CD4-positive, alpha-beta memory T cell (primary cell): ENCODE results near the gene GYG2. TPM values are rescaled to one million over a fixed set of nuclear protein-coding genes. Genes with fewer than 3 reads are reported as not detected.
A peak's percentile ranks its signal among the peaks of the same experiment; 100 is the strongest.
"Not testable (repeated sequence)": the region's sequence is repeated elsewhere in the genome, so short reads cannot be mapped to it uniquely, and the experiment has no call there.

ENCODE experiments used
- CTCF ChIA-PET: fragments of 350-600 bp; sonication (Branson Sonifier 250); formaldehyde crosslinking; loops from one replicate; lab custom pipeline; 2021; ENCODE audit warnings: inconsistent platforms; ENCODE audit not compliant: partially characterized antibody; lab: Charles Lee
- POLR2A ChIA-PET: fragments of 350-600 bp; sonication (Branson Sonifier 250); formaldehyde crosslinking; loops from one replicate; lab custom pipeline; 2021; ENCODE audit not compliant: partially characterized antibody; lab: Charles Lee
- DNase-seq, 5 donors: peaks; one replicate each; pipeline versions ENCODE4 v3.0.0 to v3.0.0-alpha.2; 2020 to 2022; ENCODE audit warnings: mixed read lengths in 1 of 5
- H3K27ac ChIP-seq: one replicate; pipeline ENCODE4 v1.7.0; 2013; ENCODE audit warnings: low read depth, low read length
- H3K27me3 ChIP-seq: 2 replicates; pipeline ENCODE4 v1.7.0; 2013; ENCODE audit warnings: mild to moderate bottlenecking, low read length, moderate library complexity; ENCODE audit not compliant: insufficient read depth
- H3K36me3 ChIP-seq: 2 replicates; pipeline ENCODE4 v1.7.0; 2013; ENCODE audit warnings: mild to moderate bottlenecking, low read length, moderate library complexity; ENCODE audit not compliant: insufficient read depth
- H3K4me1 ChIP-seq: 2 replicates; pipeline ENCODE4 v1.7.0; 2013; ENCODE audit warnings: mild to moderate bottlenecking, low read length, moderate library complexity; ENCODE audit not compliant: insufficient read depth
- H3K4me3 ChIP-seq, 2 donors: one replicate each; pipeline ENCODE4 v1.7.0; 2013; ENCODE audit warnings: low read length in 2 of 2, mild to moderate bottlenecking in 1 of 2
- H3K9me3 ChIP-seq, 2 donors: one replicate each; pipeline ENCODE4 v1.7.0; 2013; ENCODE audit warnings: low read length in 2 of 2, control low read depth in 1 of 2; ENCODE audit not compliant: control insufficient read depth in 1 of 2
- H3K27ac Mint-ChIP-seq, 7 donors: one replicate each; pipeline ENCODE4 v1.8.0; 2020 to 2021; ENCODE audit warnings: mixed read lengths in 7 of 7, mild to moderate bottlenecking in 6 of 7, inconsistent platforms in 3 of 7, moderate library complexity in 3 of 7
- H3K27me3 Mint-ChIP-seq, 2 donors: one replicate each; pipeline ENCODE4 v1.8.0; 2020 to 2021; ENCODE audit warnings: mixed read lengths in 2 of 2
- H3K36me3 Mint-ChIP-seq, 2 donors: one replicate each; pipeline ENCODE4 v1.8.0; 2020 to 2021; ENCODE audit warnings: mixed read lengths in 2 of 2, inconsistent platforms in 1 of 2, mild to moderate bottlenecking in 1 of 2
- H3K4me1 Mint-ChIP-seq, 4 donors: one replicate each; pipeline ENCODE4 v1.8.0; 2020 to 2021; ENCODE audit warnings: mixed read lengths in 4 of 4, mild to moderate bottlenecking in 1 of 4
- H3K4me3 Mint-ChIP-seq, 8 donors: one replicate each; pipeline ENCODE4 v1.8.0; 2020 to 2021; ENCODE audit warnings: mixed read lengths in 8 of 8, mild to moderate bottlenecking in 7 of 8, moderate library complexity in 6 of 8, inconsistent platforms in 3 of 8
- H3K9me3 Mint-ChIP-seq, 8 donors: one replicate each; pipeline ENCODE4 v1.8.0; 2020 to 2021; ENCODE audit warnings: mixed read lengths in 8 of 8, mild to moderate bottlenecking in 5 of 8, inconsistent platforms in 3 of 8, moderate library complexity in 1 of 8
- intact Hi-C: fragments of 100-400 bp; cut with micrococcal nuclease; formaldehyde crosslinking; loops from one replicate; pipeline ENCODE4 v1.15.1; 2023
- polyA plus RNA-seq, 2 donors: library from polyadenylated mRNA; unstranded; fragments of 300-500 nt; fragmentation: Illumina TruSeq; gene quantifications; one replicate each; pipeline ENCODE4 v1.2.3, GENCODE V29; 2021
- total RNA-seq, 2 experiments: library from RNA; stranded (reverse); gene quantifications; one replicate each; pipeline ENCODE4 v1.2.3, GENCODE V29; 2021

Gene GYG2
- total RNA-seq (not detected), polyA plus RNA-seq (not detected)

GRCh38 chrX:2828344-2828958 lies at the start of gene GYG2:
TSS of gene GYG2 (plus strand) at chrX:2828930. CDS start at chrX:2830189, 1,259 bp downstream.
- H3K4me3 Mint-ChIP-seq: no peak within 1 kb of the TSS
- Histone ChIP-seq H3K27ac (no peak within 1 kb of the TSS), H3K9me3 (no peaks in the 10 kb centered on the region), H3K27me3 (no peaks in the 10 kb centered on the region), H3K4me3 (no peak within 1 kb of the TSS), H3K4me1 (no peaks in the 10 kb centered on the region), H3K36me3 (no peaks in the 10 kb centered on the region)
- H3K4me1 Mint-ChIP-seq: no peaks in the 10 kb centered on the region
- POLR2A ChIA-PET: no interaction called here
- CTCF ChIA-PET: no interaction called here
- no peak for DNase-seq
- H3K27ac Mint-ChIP-seq: no peak within 1 kb of the TSS
- no peaks in the 10 kb centered on the region for H3K36me3 Mint-ChIP-seq
- intact Hi-C loops: no loop called here
- H3K9me3 Mint-ChIP-seq: no peaks in the 10 kb centered on the region
- H3K27me3 Mint-ChIP-seq: peaks cover 8 to 9% of the 10 kb centered on the region in 2 donors

- H3K4me1 ChIP-seq, H3K9me3 Mint-ChIP-seq, H3K27ac ChIP-seq, POLR2A ChIA-PET, DNase-seq, H3K36me3 ChIP-seq, H3K36me3 Mint-ChIP-seq, intact Hi-C loops, H3K27me3 Mint-ChIP-seq, H3K27me3 ChIP-seq, H3K27ac Mint-ChIP-seq, H3K4me3 ChIP-seq, H3K4me3 Mint-ChIP-seq, CTCF ChIA-PET, H3K9me3 ChIP-seq: not testable (repeated sequence)
- peaks cover 8 to 14% (median 10%) of the 10 kb centered on the region in 4 donors for H3K4me1 Mint-ChIP-seq
Observed at GRCh38 chrX:2780472-2781225, 48.1 kb upstream of the GYG2 start.

GRCh38 chrX:2781226-2781571 lies 47.5 kb upstream of the GYG2 start:
- Histone ChIP-seq H3K27ac (no peak overlapping the region), H3K36me3 (no peaks in the 10 kb centered on the region), H3K4me1 (no peaks in the 10 kb centered on the region), H3K9me3 (no peaks in the 10 kb centered on the region), H3K4me3 (no peak overlapping the region), H3K27me3 (no peaks in the 10 kb centered on the region)
- ChIA-PET POLR2A (no interaction called here), CTCF (no interaction called here)
- Mint-ChIP-seq H3K27ac (no peak overlapping the region), H3K27me3 (peaks cover 0 to 5% of the 10 kb centered on the region in 2 donors), H3K4me1 (peaks cover 8 to 14% (median 10%) of the 10 kb centered on the region in 4 donors), H3K4me3 (peak overlapping the region in 1 of 8 donors; percentile 5), H3K9me3 (no peaks in the 10 kb centered on the region), H3K36me3 (no peaks in the 10 kb centered on the region)
- intact Hi-C loops: no loop called here
- no peak for DNase-seq

GRCh38 chrX:2781698-2782097 lies 47.0 kb upstream of the GYG2 start:
- peaks cover 8 to 14% (median 10%) of the 10 kb centered on the region in 4 donors for H3K4me1 Mint-ChIP-seq
- intact Hi-C loops: no loop called here
- Histone ChIP-seq H3K27ac (no peak overlapping the region), H3K36me3 (no peaks in the 10 kb centered on the region), H3K9me3 (no peaks in the 10 kb centered on the region), H3K4me1 (no peaks in the 10 kb centered on the region), H3K27me3 (no peaks in the 10 kb centered on the region), H3K4me3 (no peak overlapping the region)
- H3K9me3 Mint-ChIP-seq: no peaks in the 10 kb centered on the region
- no peaks in the 10 kb centered on the region for H3K36me3 Mint-ChIP-seq
- H3K27ac Mint-ChIP-seq: peak overlapping the region in 3 of 7 donors; percentile 10 to 68 (median 25)
- CTCF ChIA-PET: no interaction called here
- POLR2A ChIA-PET: no interaction called here
- peaks cover 2 to 5% of the 10 kb centered on the region in 2 donors for H3K27me3 Mint-ChIP-seq
- peak in 2 of 5 donors; percentile 2 to 6 for DNase-seq
- H3K4me3 Mint-ChIP-seq: peak overlapping the region in 5 of 8 donors; percentile 5 to 73 (median 45)

GRCh38 chrX:2782171-2782570 lies 46.6 kb upstream of the GYG2 start:
- CTCF ChIA-PET: no interaction called here
- Mint-ChIP-seq H3K9me3 (no peaks in the 10 kb centered on the region), H3K27ac (peak overlapping the region in 2 of 7 donors; percentile 10 to 25), H3K4me3 (peak overlapping the region in 5 of 8 donors; percentile 15 to 73 (median 45)), H3K36me3 (no peaks in the 10 kb centered on the region), H3K4me1 (peaks cover 8 to 14% (median 10%) of the 10 kb centered on the region in 4 donors), H3K27me3 (peaks cover 2% of the 10 kb centered on the region in 2 donors)
- H3K36me3 ChIP-seq: no peaks in the 10 kb centered on the region
- POLR2A ChIA-PET: no interaction called here
- H3K27me3 ChIP-seq: no peaks in the 10 kb centered on the region
- intact Hi-C loops: no loop called here
- H3K4me1 ChIP-seq: no peaks in the 10 kb centered on the region
- no peak for DNase-seq
- no peaks in the 10 kb centered on the region for H3K9me3 ChIP-seq
- no peak overlapping the region for H3K27ac ChIP-seq
- H3K4me3 ChIP-seq: no peak overlapping the region

- no peak overlapping the region for H3K27ac ChIP-seq
- Mint-ChIP-seq H3K27ac (no peak overlapping the region), H3K4me3 (no peak overlapping the region), H3K27me3 (peaks cover 2% of the 10 kb centered on the region in 2 donors), H3K36me3 (no peaks in the 10 kb centered on the region), H3K9me3 (peaks cover 0 to 1% (median 0%) of the 10 kb centered on the region in 8 donors), H3K4me1 (peaks cover 8 to 14% (median 10%) of the 10 kb centered on the region in 4 donors)
- ChIA-PET POLR2A (no interaction called here), CTCF (no interaction called here)
- no peaks in the 10 kb centered on the region for H3K4me1 ChIP-seq
- no peak overlapping the region for H3K4me3 ChIP-seq
- intact Hi-C loops: no loop called here
- no peaks in the 10 kb centered on the region for H3K27me3 ChIP-seq
- H3K36me3 ChIP-seq: no peaks in the 10 kb centered on the region
- no peak for DNase-seq
- H3K9me3 ChIP-seq: no peaks in the 10 kb centered on the region
Observed at GRCh38 chrX:2782778-2783177, 46.0 kb upstream of the GYG2 start.

- POLR2A ChIA-PET: no interaction called here
- CTCF ChIA-PET: no interaction called here
- no peak overlapping the region for H3K27ac Mint-ChIP-seq
- peaks cover 8 to 14% (median 10%) of the 10 kb centered on the region in 4 donors for H3K4me1 Mint-ChIP-seq
- H3K9me3 ChIP-seq: no peaks in the 10 kb centered on the region
- H3K4me1 ChIP-seq: no peaks in the 10 kb centered on the region
- H3K27ac ChIP-seq: no peak overlapping the region
- no peaks in the 10 kb centered on the region for H3K36me3 Mint-ChIP-seq
- H3K4me3 ChIP-seq: no peak overlapping the region
- H3K27me3 ChIP-seq: no peaks in the 10 kb centered on the region
- no peak for DNase-seq
- peaks cover 0 to 2% (median 0%) of the 10 kb centered on the region in 8 donors for H3K9me3 Mint-ChIP-seq
- H3K36me3 ChIP-seq: no peaks in the 10 kb centered on the region
- peaks cover 2% of the 10 kb centered on the region in 2 donors for H3K27me3 Mint-ChIP-seq
- H3K4me3 Mint-ChIP-seq: no peak overlapping the region
- intact Hi-C loops: no loop called here
Observed at GRCh38 chrX:2784026-2784425, 44.7 kb upstream of the GYG2 start.
